Heart right ventricle (tissue), 16 donors: Measurements from ENCODE around the gene SULT2B1. TPM values are rescaled to one million over a fixed set of nuclear protein-coding genes. Genes with fewer than 3 reads are reported as not detected.

Experiments
- ATAC-seq, 8 donors: fragments of 200-7000 bp; cut with Tn5 transposase; one replicate each; pipeline ENCODE4 v1.9.1; 2020; ENCODE audit warnings: mild to moderate bottlenecking in 8 of 8, moderate library complexity in 8 of 8, moderate number of reproducible peaks in 1 of 8
- DNase-seq, 2 donors: peaks; one replicate each; pipeline ENCODE4 v3.0.0-alpha.2; 2020
- H3K27ac ChIP-seq, 10 donors: fragments of 200-600 bp; sonication (generic) in 2 of 10; one replicate each; pipeline versions ENCODE4 v1.5.0 to v1.8.0; 2020 to 2022; ENCODE audit warnings: mild to moderate bottlenecking in 3 of 10
- H3K27me3 ChIP-seq, 7 donors: fragments of 200-600 bp; one replicate each; pipeline ENCODE4 v1.8.0; 2021 to 2022; ENCODE audit warnings: mild to moderate bottlenecking in 2 of 7
- H3K36me3 ChIP-seq, 9 donors: fragments of 200-600 bp; sonication (generic) in 1 of 9; one replicate each; pipeline versions ENCODE4 v1.5.0 to v1.8.0; 2020 to 2022; ENCODE audit warnings: mild to moderate bottlenecking in 2 of 9
- H3K4me1 ChIP-seq, 9 donors: fragments of 200-600 bp; sonication (generic) in 1 of 9; one replicate each; pipeline versions ENCODE4 v1.5.0 to v1.8.0; 2020 to 2022; ENCODE audit warnings: mild to moderate bottlenecking in 4 of 9
- H3K4me3 ChIP-seq, 10 donors: fragments of 200-600 bp; sonication (generic) in 2 of 10; one replicate each; pipeline versions ENCODE4 v1.5.0 to v1.8.0; 2020 to 2022; ENCODE audit warnings: mild to moderate bottlenecking in 7 of 10, moderate library complexity in 2 of 10
- H3K9me3 ChIP-seq, 11 donors: fragments of 200-600 bp in 10 of 11; sonication (generic) in 2 of 11; one replicate each; pipeline versions ENCODE4 v1.5.0 to v1.8.0; 2013 to 2022; ENCODE audit warnings: mild to moderate bottlenecking in 2 of 11, control low read depth in 1 of 11, moderate library complexity in 1 of 11
- CTCF ChIP-seq, 9 donors: fragments of 200-600 bp; sonication (generic) in 2 of 9; IDR thresholded peaks; one replicate each; pipeline versions ENCODE4 v1.5.0 to v1.8.0; 2021 to 2022; ENCODE audit warnings: antibody characterized with exemption in 9 of 9, mild to moderate bottlenecking in 5 of 9, moderate library complexity in 1 of 9
- WGBS, 2 donors: extraction: QIAGEN DNeasy Blood & Tissue Kit; methylation state at CpG; one replicate each; pipeline ENCODE4 v1.1.7; 2013; ENCODE audit warnings: inconsistent platforms in 1 of 2; 5-methylcytosine and 5-hydroxymethylcytosine counted together
- intact Hi-C, 10 donors: fragments of 100-400 bp; cut with DNase I; formaldehyde crosslinking; loops; one replicate each; pipeline versions ENCODE4 v1.11.1 to v1.14.2; 2022
- polyA plus RNA-seq, 2 donors: library from polyadenylated mRNA; stranded (reverse); fragments of 200-250 nt; gene quantifications; one replicate each; pipeline ENCODE4 v1.2.3, GENCODE V29; 2013
- total RNA-seq, 10 donors: library from RNA; stranded (reverse); fragmentation: NEBNext Ultra II Directional in 3 of 10; extraction: Animal tissue kit (Norgen Biotek cat#: 25700) in 3 of 10; gene quantifications; one replicate each; pipeline versions ENCODE4 v1.2.1 to v1.2.4, GENCODE V29; 2021 to 2023
- donor health status: Arrhythmogenic right ventricular cardiomyopathy.
- donor health status: ischemic (EF 13 %, LVEDD 7.1; RV severe dilation, severe dysfunction).
- donor health status: healthy with polysubstance abuse.
- donor health status: DM: no; HTN: yes; CAD: no.
- donor health status: DM: no; HTN: no; CAD: no.
- donor health status: ischemic (EF 25% LVEDD 6.9; RV normal size, moderate dysfunction).
- donor health status: ischemic (EF 25% LVEDD 5.7; RV mildly dilated, moderate dysfunction).
- donor health status: healthy.
- donor health status: DM: yes; HTN: yes; CAD: no.
- donor health status: Ischemic cardiomyopathy.
- donor health status: ischemic (EF 35%, LVEDD 5.7; RV mildly dilated, moderate dysfunction).
- donor health status: nonischemic (EF 11% LVEDD 7.7; RV severe dilation, severe dysfunction).
- donor health status: DM: yes; HTN: yes; CAD: no.
- donor health status: PGD.
- donor health status: ischemic (EF 29% LVEDD 5.4; RV normal size, mild dysfunction).
- donor health status: nonischemic (EF 23%, LVEDD 6.1; RV moderate dilation, normal function).

The SULT2B1 gene
- total and polyA plus RNA-seq, 12 donors = 0.13 to 0.70 (median 0.42) TPM; not detected in 7

GRCh38 chr19:48529156-48529555 lies 22.8 kb upstream of the SULT2B1 start:
- intact Hi-C loops = no loop called here
- Histone ChIP-seq H3K9me3 (peaks cover 0 to 47% (median 16%) of the 10 kb centered on the region in 11 donors), H3K27me3 (peaks cover 0 to 16% (median 0%) of the 10 kb centered on the region in 7 donors), H3K36me3 (no peaks in the 10 kb centered on the region), H3K27ac (no peak overlapping the region), H3K4me1 (no peaks in the 10 kb centered on the region), H3K4me3 (no peak overlapping the region)
- 90 to 94% methylated on average over 4 of the region's 4 CpGs for WGBS, 2 donors
- TF ChIP-seq CTCF (IDR thresholded peaks at IDR 0.05) = no peak
- no peak for DNase-seq
- no peak for ATAC-seq

- Histone ChIP-seq H3K9me3 (peaks cover 0 to 37% (median 13%) of the 10 kb centered on the region in 11 donors), H3K36me3 (no peaks in the 10 kb centered on the region), H3K27ac (no peak overlapping the region), H3K4me1 (no peaks in the 10 kb centered on the region), H3K4me3 (no peak overlapping the region), H3K27me3 (peaks cover 0 to 20% (median 0%) of the 10 kb centered on the region in 7 donors)
- intact Hi-C loops = no loop called here
- ATAC-seq (no peak), DNase-seq (no peak)
- WGBS, 2 donors = 63 to 64% methylated on average over 20 of the region's 20 CpGs
- TF ChIP-seq CTCF (IDR thresholded peaks at IDR 0.05) = no peak
These were observed 21.8 kb upstream of the SULT2B1 start for GRCh38 chr19:48530066-48530720.

- no peaks in the 10 kb centered on the region for H3K4me1 ChIP-seq
- no peak overlapping the region for H3K27ac ChIP-seq
- H3K4me3 ChIP-seq = no peak overlapping the region
- no peaks in the 10 kb centered on the region for H3K36me3 ChIP-seq
- no peak for TF ChIP-seq CTCF (IDR thresholded peaks at IDR 0.05)
- no peak for DNase-seq
- intact Hi-C loops = no loop called here
- ATAC-seq = no peak
- H3K27me3 ChIP-seq = peaks cover 0 to 20% (median 0%) of the 10 kb centered on the region in 7 donors
- peaks cover 0 to 37% (median 13%) of the 10 kb centered on the region in 11 donors for H3K9me3 ChIP-seq
- whole genome bisulfite sequencing, 2 donors = 75 to 79% methylated on average over 6 of the region's 6 CpGs
These were observed 21.2 kb upstream of the SULT2B1 start for GRCh38 chr19:48530770-48531169.

GRCh38 chr19:48533770-48534169 lies 18.2 kb upstream of the SULT2B1 start:
- WGBS, 2 donors = 81 to 93% methylated on average over 10 of the region's 10 CpGs
- DNase-seq = no peak
- TF ChIP-seq CTCF (IDR thresholded peaks at IDR 0.05) = no peak

More at GRCh38 chr19:48533770-48534169, 18.2 kb upstream of the SULT2B1 start:
- H3K4me3 ChIP-seq = no peak overlapping the region
- peaks cover 0 to 20% (median 0%) of the 10 kb centered on the region in 7 donors for H3K27me3 ChIP-seq
- no peak overlapping the region for H3K27ac ChIP-seq
- H3K4me1 ChIP-seq = no peaks in the 10 kb centered on the region
- H3K9me3 ChIP-seq = peaks cover 0 to 9% (median 3%) of the 10 kb centered on the region in 11 donors
- intact Hi-C loops = no loop called here
- H3K36me3 ChIP-seq = no peaks in the 10 kb centered on the region
- ATAC-seq = no peak
